HL-60/S4 treated with retinoic acid at 250 ng/mL for 4 days and 3 days (cell line): ENCODE results near the gene PAPOLA.

Experiments
- in situ Hi-C: fragments of 300-500 bp; cut with MboI; formaldehyde crosslinking; loops from 2 replicates; pipeline ENCODE4 v1.7.0; 2022; ENCODE audit warnings: low sequenced_read_pairs

The PAPOLA gene

GRCh38 chr14:96584907-96585671 lies 82.9 kb downstream of the PAPOLA start:
- in situ Hi-C loops: no loop called here

GRCh38 chr14:96585672-96586013 lies 83.5 kb downstream of the PAPOLA start:
- in situ Hi-C loops: no loop called here

- in situ Hi-C loops: no loop called here
These were observed 83.9 kb downstream of the PAPOLA start for GRCh38 chr14:96586056-96586455.

GRCh38 chr14:96586921-96587822 lies 85.0 kb downstream of the PAPOLA start:
- in situ Hi-C loops: no loop called here

- in situ Hi-C loops: no loop called here
These were observed 85.7 kb downstream of the PAPOLA start for GRCh38 chr14:96587823-96588385.

GRCh38 chr14:96588410-96589257 lies 86.5 kb downstream of the PAPOLA start:
- in situ Hi-C loops: no loop called here

- in situ Hi-C loops: no loop called here
These were observed 87.4 kb downstream of the PAPOLA start for GRCh38 chr14:96589577-96589976.

GRCh38 chr14:96590190-96590864 lies 88.1 kb downstream of the PAPOLA start:
- in situ Hi-C loops: no loop called here

- in situ Hi-C loops: no loop called here
These were observed 90.6 kb downstream of the PAPOLA start for GRCh38 chr14:96592591-96593386.

- in situ Hi-C loops: no loop called here
These were observed 92.8 kb downstream of the PAPOLA start for GRCh38 chr14:96594961-96595360.

- in situ Hi-C loops: no loop called here
These were observed 95.5 kb downstream of the PAPOLA start for GRCh38 chr14:96597680-96598079.

GRCh38 chr14:96598332-96598928 lies 96.2 kb downstream of the PAPOLA start:
- in situ Hi-C loops: no loop called here

GRCh38 chr14:96599076-96599475 lies 96.9 kb downstream of the PAPOLA start:
- in situ Hi-C loops: no loop called here

GRCh38 chr14:96602186-96602585 lies 100.0 kb downstream of the PAPOLA start:
- in situ Hi-C loops: no loop called here

GRCh38 chr14:96603350-96604255 lies 101.4 kb downstream of the PAPOLA start:
- in situ Hi-C loops: no loop called here

GRCh38 chr14:96614481-96614881 lies 112.3 kb downstream of the PAPOLA start:
- in situ Hi-C loops: no loop called here

GRCh38 chr14:96616161-96616721 lies 114.1 kb downstream of the PAPOLA start:
- in situ Hi-C loops: no loop called here
